K562 (cell line): Measurements from ENCODE around the gene TMX3. TPM values are rescaled to one million over a fixed set of nuclear protein-coding genes. Genes with fewer than 3 reads are reported as not detected.

Experiments used
- ATAC-seq: fragments of 200-7000 bp; cut with Tn5 transposase; 3 replicates; pipeline ENCODE4 v1.9.1; 2020; ENCODE audit warnings: moderate library complexity
- BruUV-seq: library from RNA; stranded (reverse); fragments of 400-500 nt; replicated peaks from 2 replicates; lab custom pipeline; 2021; lab: Mats Ljungman, UMichigan
- CTCF ChIA-PET: fragments of 300-600 bp; formaldehyde crosslinking; extraction: SDS; loops from one replicate; lab custom pipeline; 2021; ENCODE audit warnings: low intra/inter-chr PET ratio; lab: Yijun Ruan, JAX
- POLR2A ChIA-PET: fragments of 300-600, 350-650 bp; sonication (Branson Sonifier 250); formaldehyde crosslinking; extraction: SDS; loops from one replicate; lab custom pipeline; 2021; ENCODE audit warnings: antibody characterized with exemption, inconsistent platforms; lab: Yijun Ruan, JAX
- DNase-seq, 4 experiments: peaks; one replicate each; pipeline versions ENCODE4 v3.0.0 to v3.0.0-alpha.2; 2011 to 2018; ENCODE audit warnings: low spot score in 3 of 4, mixed read lengths in 3 of 4; ENCODE audit errors: extremely low read depth in 1 of 4
- FAIRE-seq: peaks from 2 replicates; lab custom pipeline; 2011; peaks lifted over from hg19 to GRCh38; lab: Jason Lieb, UNC
- H2AFZ ChIP-seq: 2 replicates; pipeline ENCODE4 v1.6.0; 2011; ENCODE audit warnings: low read depth, low read length, control low read depth, inconsistent platforms
- H3K27ac ChIP-seq: fragments of 200-600 bp; 3 replicates; pipeline ENCODE4 v1.8.0; 2011; ENCODE audit warnings: low read depth, mild to moderate bottlenecking, control low read depth, inconsistent platforms, low read length, moderate library complexity, mixed read lengths; ENCODE audit errors: extremely low read depth
- H3K27me3 ChIP-seq, 2 experiments: fragments of 300-600 bp in 1 of 2; 2 replicates in 1 of 2; 3 replicates in 1 of 2; pipeline versions ENCODE4 v1.6.0 to v1.8.0; 2011; ENCODE audit warnings: inconsistent platforms in 2 of 2, low read length in 2 of 2, mild to moderate bottlenecking in 1 of 2, mixed read lengths in 1 of 2, moderate library complexity in 1 of 2; ENCODE audit not compliant: control insufficient read depth in 2 of 2, insufficient read depth in 2 of 2
- H3K36me3 ChIP-seq: fragments of 300-600 bp; 3 replicates; pipeline ENCODE4 v1.8.0; 2011; ENCODE audit warnings: mild to moderate bottlenecking, low read length, inconsistent platforms; ENCODE audit not compliant: control insufficient read depth, insufficient read depth
- H3K4me1 ChIP-seq, 2 experiments: fragments of 200-600 bp in 1 of 2; replicated peaks in 1 of 2; 2 replicates in 1 of 2; 3 replicates in 1 of 2; pipeline versions ENCODE4 v1.5.1 to v1.8.0; 2011; ENCODE audit warnings: inconsistent platforms in 2 of 2, low read length in 2 of 2, mild to moderate bottlenecking in 1 of 2, mixed read lengths in 1 of 2, moderate library complexity in 1 of 2; ENCODE audit not compliant: control insufficient read depth in 2 of 2, insufficient read depth in 2 of 2
- H3K4me2 ChIP-seq: 2 replicates; pipeline ENCODE4 v1.6.1; 2011; ENCODE audit warnings: low read length, control low read depth, inconsistent platforms, mixed read lengths; ENCODE audit not compliant: insufficient read depth
- H3K4me3 ChIP-seq: fragments of 200-600 bp; sonication (generic), shearing (Covaris generic); 2 replicates; pipeline ENCODE4 v1.5.1; 2016; ENCODE audit warnings: control low read depth, inconsistent platforms
- H3K79me2 ChIP-seq: fragments of 200-600 bp; 3 replicates; pipeline ENCODE4 v1.8.0; 2011; ENCODE audit warnings: low read length, inconsistent platforms; ENCODE audit not compliant: control insufficient read depth, insufficient read depth
- H3K9ac ChIP-seq, 2 experiments: 2 replicates each; pipeline versions ENCODE4 v1.6.0 to v1.6.1; 2011; ENCODE audit warnings: low read depth in 2 of 2, low read length in 2 of 2, control low read depth in 1 of 2, inconsistent platforms in 1 of 2, mild to moderate bottlenecking in 1 of 2, mixed read lengths in 1 of 2; ENCODE audit not compliant: insufficient read depth in 1 of 2
- H3K9me1 ChIP-seq: one replicate; pipeline ENCODE4 v1.6.0; 2011; ENCODE audit warnings: inconsistent platforms, mild to moderate bottlenecking, low read length, moderate library complexity; ENCODE audit not compliant: control insufficient read depth, insufficient read depth
- H3K9me3 ChIP-seq: replicated peaks from 2 replicates; pipeline ENCODE4 v1.5.1; 2011; ENCODE audit warnings: low read depth, low read length, inconsistent platforms; ENCODE audit not compliant: control insufficient read depth, insufficient read depth
- H4K20me1 ChIP-seq: replicated peaks from 2 replicates; pipeline ENCODE4 v1.6.1; 2011; ENCODE audit warnings: low read length, inconsistent platforms, mixed read lengths; ENCODE audit not compliant: control insufficient read depth, insufficient read depth
- ARID2 ChIP-seq: fragments of 450-650 bp; IDR thresholded peaks from 2 replicates; pipeline ENCODE4 v1.6.1; 2017; ENCODE audit warnings: antibody characterized with exemption, mild to moderate bottlenecking
- CBX1 ChIP-seq: sonication (generic); IDR thresholded peaks from 2 replicates; pipeline ENCODE4 v1.6.1; 2016; ENCODE audit warnings: antibody characterized with exemption, low read depth, mild to moderate bottlenecking
- DDX20 ChIP-seq: fragments of 450-650 bp; IDR thresholded peaks from 2 replicates; pipeline ENCODE4 v1.6.1; 2016; ENCODE audit warnings: missing genetic modification characterization, low read depth, mild to moderate bottlenecking, missing compliant biosample characterization, moderate library complexity
- ELF1 ChIP-seq: fragments of 200-800 bp; sonication (Bioruptor generic); IDR thresholded peaks from 2 replicates; pipeline ENCODE4 v1.6.1; 2016; ENCODE audit warnings: missing genetic modification characterization, missing compliant biosample characterization
- ESRRB ChIP-seq: fragments of 250-450 bp; sonication (Bioruptor Pico); IDR thresholded peaks from 2 replicates; pipeline ENCODE4 v1.5.0; 2020; ENCODE audit warnings: mild to moderate bottlenecking, moderate library complexity, borderline replicate concordance
- NCOA1 ChIP-seq: fragments of 450-650 bp; IDR thresholded peaks from 2 replicates; pipeline ENCODE4 v1.6.1; 2016; ENCODE audit warnings: low read depth
- RBM22 ChIP-seq: fragments of 200-400 bp; formaldehyde crosslinking; IDR thresholded peaks from 2 replicates; pipeline ENCODE4 v1.6.1; 2018; ENCODE audit warnings: low read length, low read depth; ENCODE audit not compliant: poor library complexity, severe bottlenecking
- SMAD1 ChIP-seq: fragments of 150-350 bp; IDR thresholded peaks from 2 replicates; pipeline ENCODE4 v1.6.1; 2014; ENCODE audit warnings: low read length, low read depth; ENCODE audit not compliant: partially characterized antibody
- TSC22D4 ChIP-seq: fragments of 450-650 bp; IDR thresholded peaks from 2 replicates; pipeline ENCODE4 v1.6.1; 2016; ENCODE audit warnings: missing genetic modification characterization, missing biosample characterization, control low read depth
- ZKSCAN1 ChIP-seq: fragments of 150-350 bp; IDR thresholded peaks from 2 replicates; pipeline ENCODE4 v1.6.1; 2016; ENCODE audit warnings: low read depth, low read length
- ZNF41 ChIP-seq: fragments of 250-450 bp; sonication (Bioruptor Pico); conservative IDR thresholded peaks from 2 replicates; pipeline ENCODE4 v1.4.0; 2020; ENCODE audit warnings: mild to moderate bottlenecking
- WGBS: fragments of 100-300 bp; shearing (Covaris generic); methylation state at CpG from one replicate; pipeline ENCODE4 v1.1.6; 2016; ENCODE audit warnings: low coverage, mixed read lengths; ENCODE audit not compliant: insufficient coverage; ENCODE audit errors: missing lambda C conversion rate; 5-methylcytosine and 5-hydroxymethylcytosine counted together
- in situ Hi-C: fragments of 300-500 bp; cut with MboI; formaldehyde crosslinking; loops from 4 replicates; pipeline ENCODE4 v1.15.0; 2018; ENCODE audit warnings: inconsistent platforms, mixed read lengths
- intact Hi-C: fragments of 100-400 bp; cut with micrococcal nuclease; formaldehyde crosslinking; loops from 2 replicates; pipeline ENCODE4 v1.14.2; 2022
- polyA plus RNA-seq, 8 experiments: library from polyadenylated mRNA; depleted of rRNA in 4 of 8; stranded (reverse) in 5 of 8; unstranded in 3 of 8; fragments of >200 nt; fragmentation: Nextera tagmentation in 2 of 8; fragmentation: Illumina TruSeq in 1 of 8; extraction: Ambion mirVana in 2 of 8; extraction: Trizol in 1 of 8; gene quantifications; 2 replicates each; pipeline versions ENCODE4 v1.2.1 to v1.2.3, GENCODE V29; 2011 to 2014; ENCODE audit warnings: inconsistent platforms in 1 of 8, missing spikeins in 1 of 8
- total RNA-seq, 7 experiments: library from RNA; depleted of rRNA in 6 of 7; stranded (reverse); fragments of >200 nt in 6 of 7; fragmentation: Illumina TruSeq in 2 of 7; extraction: Trizol in 2 of 7; gene quantifications; 2 replicates each; pipeline versions ENCODE4 v1.2.1 to v1.2.3, GENCODE V29; 2011 to 2021; ENCODE audit warnings: low replicate concordance in 1 of 7
- TF ChIP-seq, protein P1 (sequence below): sonication (generic); formaldehyde crosslinking; IDR thresholded peaks from 2 replicates; pipeline ENCODE4 v1.8.0; 2023; ENCODE audit warnings: mild to moderate bottlenecking, missing genetic modification reagents
- TF ChIP-seq, protein P2 (sequence below), 2 experiments: fragments of 450-650 bp in 1 of 2; IDR thresholded peaks; 2 replicates each; pipeline ENCODE4 v1.6.1; 2011 to 2017; ENCODE audit warnings: low read depth in 2 of 2, antibody characterized with exemption in 1 of 2, borderline replicate concordance in 1 of 2, low read length in 1 of 2, mild to moderate bottlenecking in 1 of 2, mixed read lengths in 1 of 2; ENCODE audit not compliant: control insufficient read depth in 1 of 2
- TF ChIP-seq, protein P3 (sequence below): fragments of 200-400 bp; formaldehyde crosslinking; IDR thresholded peaks from 2 replicates; pipeline ENCODE4 v1.6.1; 2017; ENCODE audit warnings: mild to moderate bottlenecking, low read depth, low read length, moderate library complexity

TMX3 gene
- total and polyA plus RNA-seq, 9 of the 15 experiments (the other 6 are each of a cell fraction or from before 2014, with no cell fraction given), result 13.2 to 40.5 (median 20.7) TPM

DNA sequence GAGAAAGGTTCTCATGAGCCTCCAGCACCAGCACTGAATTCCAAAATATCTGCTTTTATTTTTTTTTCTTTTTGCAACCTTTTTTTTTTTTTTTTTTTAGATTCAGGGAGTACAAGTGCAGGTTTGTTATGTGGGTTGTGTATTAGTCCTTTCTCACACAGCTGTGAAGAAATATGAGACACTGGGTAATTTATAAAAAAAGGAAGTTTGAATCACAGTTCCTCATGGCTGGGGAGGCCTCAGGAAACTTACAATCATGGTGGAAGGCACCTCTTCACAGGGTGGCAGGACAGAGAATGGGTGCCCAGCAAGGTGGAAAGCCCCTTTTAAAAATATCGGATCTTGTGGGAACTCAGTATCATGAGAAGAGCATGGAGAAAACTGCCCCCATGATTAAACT is 7.9 kb upstream of the TMX3 start:
- Histone ChIP-seq H3K79me2 (no peaks in the 10 kb centered on the region), H3K9me1 (no peaks in the 10 kb centered on the region), H3K4me1 (no peaks in the 10 kb centered on the region), H2AFZ (no peak overlapping the region), H3K4me2 (no peak overlapping the region), H3K27ac (no peak overlapping the region), H3K4me3 (no peak overlapping the region), H4K20me1 (no peaks in the 10 kb centered on the region), H3K27me3 (no peaks in the 10 kb centered on the region), H3K9me3 (no peaks in the 10 kb centered on the region), H3K9ac (no peak overlapping the region), H3K36me3 (no peaks in the 10 kb centered on the region)
- no TSS peak for BruUV-seq
- in situ Hi-C loops, result no loop called here
- intact Hi-C loops, result no loop called here
- POLR2A ChIA-PET, result no interaction called here
- ATAC-seq, result no peak
- no peak for DNase-seq
- 0% methylated on average over 1 of the region's 1 CpG for WGBS
- FAIRE-seq, result no peak
- CTCF ChIA-PET, result interaction anchor here (0.6 kb wide), 1 partner anchor 196 kb away, joined by 4 read pairs; no protein-coding TSS in a partner anchor
- no peak for TF ChIP-seq SMAD1
- TF ChIP-seq, protein P1, sequence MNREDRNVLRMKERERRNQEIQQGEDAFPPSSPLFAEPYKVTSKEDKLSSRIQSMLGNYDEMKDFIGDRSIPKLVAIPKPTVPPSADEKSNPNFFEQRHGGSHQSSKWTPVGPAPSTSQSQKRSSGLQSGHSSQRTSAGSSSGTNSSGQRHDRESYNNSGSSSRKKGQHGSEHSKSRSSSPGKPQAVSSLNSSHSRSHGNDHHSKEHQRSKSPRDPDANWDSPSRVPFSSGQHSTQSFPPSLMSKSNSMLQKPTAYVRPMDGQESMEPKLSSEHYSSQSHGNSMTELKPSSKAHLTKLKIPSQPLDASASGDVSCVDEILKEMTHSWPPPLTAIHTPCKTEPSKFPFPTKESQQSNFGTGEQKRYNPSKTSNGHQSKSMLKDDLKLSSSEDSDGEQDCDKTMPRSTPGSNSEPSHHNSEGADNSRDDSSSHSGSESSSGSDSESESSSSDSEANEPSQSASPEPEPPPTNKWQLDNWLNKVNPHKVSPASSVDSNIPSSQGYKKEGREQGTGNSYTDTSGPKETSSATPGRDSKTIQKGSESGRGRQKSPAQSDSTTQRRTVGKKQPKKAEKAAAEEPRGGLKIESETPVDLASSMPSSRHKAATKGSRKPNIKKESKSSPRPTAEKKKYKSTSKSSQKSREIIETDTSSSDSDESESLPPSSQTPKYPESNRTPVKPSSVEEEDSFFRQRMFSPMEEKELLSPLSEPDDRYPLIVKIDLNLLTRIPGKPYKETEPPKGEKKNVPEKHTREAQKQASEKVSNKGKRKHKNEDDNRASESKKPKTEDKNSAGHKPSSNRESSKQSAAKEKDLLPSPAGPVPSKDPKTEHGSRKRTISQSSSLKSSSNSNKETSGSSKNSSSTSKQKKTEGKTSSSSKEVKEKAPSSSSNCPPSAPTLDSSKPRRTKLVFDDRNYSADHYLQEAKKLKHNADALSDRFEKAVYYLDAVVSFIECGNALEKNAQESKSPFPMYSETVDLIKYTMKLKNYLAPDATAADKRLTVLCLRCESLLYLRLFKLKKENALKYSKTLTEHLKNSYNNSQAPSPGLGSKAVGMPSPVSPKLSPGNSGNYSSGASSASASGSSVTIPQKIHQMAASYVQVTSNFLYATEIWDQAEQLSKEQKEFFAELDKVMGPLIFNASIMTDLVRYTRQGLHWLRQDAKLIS, result no peak
- TF ChIP-seq CBX1, result no peak
- TF ChIP-seq RBM22, result no peak
- no peak for TF ChIP-seq ZKSCAN1
- TF ChIP-seq TSC22D4 (tag), result no peak
- TF ChIP-seq ELF1 (tag), result no peak
- TF ChIP-seq DDX20 (tag), result no peak
- TF ChIP-seq ARID2, result no peak
- no peak for TF ChIP-seq NCOA1
- TF ChIP-seq, protein P2, sequence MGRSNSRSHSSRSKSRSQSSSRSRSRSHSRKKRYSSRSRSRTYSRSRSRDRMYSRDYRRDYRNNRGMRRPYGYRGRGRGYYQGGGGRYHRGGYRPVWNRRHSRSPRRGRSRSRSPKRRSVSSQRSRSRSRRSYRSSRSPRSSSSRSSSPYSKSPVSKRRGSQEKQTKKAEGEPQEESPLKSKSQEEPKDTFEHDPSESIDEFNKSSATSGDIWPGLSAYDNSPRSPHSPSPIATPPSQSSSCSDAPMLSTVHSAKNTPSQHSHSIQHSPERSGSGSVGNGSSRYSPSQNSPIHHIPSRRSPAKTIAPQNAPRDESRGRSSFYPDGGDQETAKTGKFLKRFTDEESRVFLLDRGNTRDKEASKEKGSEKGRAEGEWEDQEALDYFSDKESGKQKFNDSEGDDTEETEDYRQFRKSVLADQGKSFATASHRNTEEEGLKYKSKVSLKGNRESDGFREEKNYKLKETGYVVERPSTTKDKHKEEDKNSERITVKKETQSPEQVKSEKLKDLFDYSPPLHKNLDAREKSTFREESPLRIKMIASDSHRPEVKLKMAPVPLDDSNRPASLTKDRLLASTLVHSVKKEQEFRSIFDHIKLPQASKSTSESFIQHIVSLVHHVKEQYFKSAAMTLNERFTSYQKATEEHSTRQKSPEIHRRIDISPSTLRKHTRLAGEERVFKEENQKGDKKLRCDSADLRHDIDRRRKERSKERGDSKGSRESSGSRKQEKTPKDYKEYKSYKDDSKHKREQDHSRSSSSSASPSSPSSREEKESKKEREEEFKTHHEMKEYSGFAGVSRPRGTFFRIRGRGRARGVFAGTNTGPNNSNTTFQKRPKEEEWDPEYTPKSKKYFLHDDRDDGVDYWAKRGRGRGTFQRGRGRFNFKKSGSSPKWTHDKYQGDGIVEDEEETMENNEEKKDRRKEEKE (IDR thresholded peaks at IDR 0.05; ENCODE audit: borderline replicate concordance in 1 of 2, control insufficient read depth in 1 of 2, low read depth in 2 of 2, low read length in 1 of 2), result no peak
- no peak for TF ChIP-seq ESRRB (CRISPR knock-in tag)
- TF ChIP-seq, protein P3, sequence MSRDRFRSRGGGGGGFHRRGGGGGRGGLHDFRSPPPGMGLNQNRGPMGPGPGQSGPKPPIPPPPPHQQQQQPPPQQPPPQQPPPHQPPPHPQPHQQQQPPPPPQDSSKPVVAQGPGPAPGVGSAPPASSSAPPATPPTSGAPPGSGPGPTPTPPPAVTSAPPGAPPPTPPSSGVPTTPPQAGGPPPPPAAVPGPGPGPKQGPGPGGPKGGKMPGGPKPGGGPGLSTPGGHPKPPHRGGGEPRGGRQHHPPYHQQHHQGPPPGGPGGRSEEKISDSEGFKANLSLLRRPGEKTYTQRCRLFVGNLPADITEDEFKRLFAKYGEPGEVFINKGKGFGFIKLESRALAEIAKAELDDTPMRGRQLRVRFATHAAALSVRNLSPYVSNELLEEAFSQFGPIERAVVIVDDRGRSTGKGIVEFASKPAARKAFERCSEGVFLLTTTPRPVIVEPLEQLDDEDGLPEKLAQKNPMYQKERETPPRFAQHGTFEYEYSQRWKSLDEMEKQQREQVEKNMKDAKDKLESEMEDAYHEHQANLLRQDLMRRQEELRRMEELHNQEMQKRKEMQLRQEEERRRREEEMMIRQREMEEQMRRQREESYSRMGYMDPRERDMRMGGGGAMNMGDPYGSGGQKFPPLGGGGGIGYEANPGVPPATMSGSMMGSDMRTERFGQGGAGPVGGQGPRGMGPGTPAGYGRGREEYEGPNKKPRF, result no peak
- TF ChIP-seq ZNF41 (CRISPR knock-in tag), result no peak
